Tongue (tissue), 2 donors: ENCODE measurements around the gene PRL. TPM values are rescaled to one million over a fixed set of nuclear protein-coding genes. Genes with fewer than 3 reads are reported as not detected.

ENCODE experiments used
- DNase-seq: peaks from one replicate; pipeline ENCODE4 v3.0.0-alpha.2; 2015
- total RNA-seq: library from RNA; depleted of rRNA; stranded (reverse); fragments of >200 nt; gene quantifications from one replicate; pipeline ENCODE4 v1.2.3, GENCODE V29; 2014

Gene PRL
- not detected for total RNA-seq

DNA sequence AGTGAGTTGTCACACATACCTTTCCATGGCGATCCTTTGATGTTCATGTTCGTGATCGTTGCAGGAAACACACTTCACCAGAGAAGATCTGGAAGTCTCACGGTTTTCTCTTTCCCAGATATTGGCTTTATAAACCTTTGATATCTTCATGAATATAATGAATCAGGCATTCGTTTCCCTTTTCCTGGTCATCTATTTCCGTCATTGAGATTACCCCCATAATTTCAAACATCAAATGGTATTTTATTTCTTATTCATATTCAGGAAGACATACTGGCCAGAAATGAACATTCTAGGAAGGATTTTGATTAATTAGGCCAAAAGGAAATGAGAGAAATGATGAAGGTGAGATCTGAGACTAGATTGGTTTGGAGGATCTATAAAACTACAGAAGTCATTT is at the start of gene PRL:
TSS of gene PRL (minus strand) at position 101 of the 400 bp plus-strand sequence. CDS start at position 47, 54 bp downstream.
- no peak for DNase-seq

DNA sequence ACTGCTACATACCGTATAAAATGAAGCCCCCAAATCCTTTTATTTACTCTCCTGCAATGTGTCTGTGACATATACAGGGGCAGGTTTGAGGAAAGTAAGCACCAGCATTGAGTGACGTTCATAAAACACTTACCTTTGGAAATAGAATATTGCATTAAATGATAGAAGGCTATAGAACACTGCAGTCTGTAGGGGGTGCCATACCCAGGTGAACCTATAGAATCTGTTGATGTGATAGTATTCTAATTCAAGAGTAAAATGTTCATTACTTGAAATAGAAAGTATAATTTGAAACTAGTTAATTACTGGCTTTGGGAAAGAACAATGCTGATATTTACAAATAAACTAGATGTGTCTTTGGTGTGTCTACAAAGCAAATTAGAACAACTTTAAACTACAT is 47.0 kb upstream of the PRL start:
- no peak for DNase-seq

DNA sequence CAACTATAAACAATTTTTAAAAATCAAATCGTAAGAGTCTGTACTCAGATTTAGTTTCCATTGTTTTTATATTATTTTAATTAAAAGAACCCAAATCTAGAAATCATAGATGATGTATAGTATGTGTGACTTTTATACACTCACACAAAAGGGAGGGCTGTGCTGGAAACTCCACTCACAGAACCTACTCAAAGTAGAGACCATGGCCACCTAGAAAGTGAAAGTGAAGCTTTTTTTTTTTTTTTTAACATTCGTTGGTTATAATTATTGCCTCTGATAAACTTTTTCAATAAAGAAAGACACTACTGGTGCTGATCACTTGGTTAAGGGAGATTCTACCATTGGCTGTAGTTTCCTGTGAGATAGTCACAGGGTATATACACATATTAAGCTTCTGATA is 37.9 kb upstream of the PRL start:
- DNase-seq: no peak

DNA sequence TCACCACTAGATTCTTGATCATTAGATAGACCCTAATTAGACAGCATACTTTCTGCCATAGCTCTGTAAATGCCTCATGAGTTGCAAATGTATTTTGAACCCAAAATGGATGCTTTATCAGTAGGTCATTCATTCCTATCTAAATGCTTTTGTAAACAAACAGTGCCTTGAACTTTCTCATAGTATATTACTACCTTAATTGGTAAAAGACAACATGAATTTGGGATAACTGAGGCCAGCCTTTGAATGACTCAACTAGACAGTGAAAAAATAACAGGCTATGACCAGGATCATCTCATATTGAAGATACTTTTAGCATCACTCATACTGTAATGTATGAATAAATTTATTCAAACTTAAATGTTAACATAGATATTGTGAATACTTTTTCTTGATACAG is 37.0 kb upstream of the PRL start:
- no peak for DNase-seq

DNA sequence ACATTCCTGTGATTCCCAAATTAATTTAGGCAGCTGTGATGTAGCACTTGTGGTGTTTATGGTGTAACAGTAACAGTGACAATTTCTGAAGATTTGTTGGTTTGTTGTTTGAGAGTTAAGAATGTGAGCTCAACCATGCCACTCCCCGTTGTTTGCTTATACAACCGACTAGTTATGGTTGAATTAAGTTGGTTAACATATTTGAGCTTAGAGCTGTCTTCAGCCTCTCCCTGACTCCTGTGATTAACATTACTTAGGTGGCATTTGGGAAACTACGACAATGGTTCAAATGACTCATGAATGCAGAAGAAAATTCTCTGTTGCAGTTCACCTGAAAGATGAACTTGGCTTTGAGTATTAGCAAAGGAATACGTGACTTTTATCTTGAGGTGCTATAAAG is 35.9 kb upstream of the PRL start:
- DNase-seq: no peak

DNA sequence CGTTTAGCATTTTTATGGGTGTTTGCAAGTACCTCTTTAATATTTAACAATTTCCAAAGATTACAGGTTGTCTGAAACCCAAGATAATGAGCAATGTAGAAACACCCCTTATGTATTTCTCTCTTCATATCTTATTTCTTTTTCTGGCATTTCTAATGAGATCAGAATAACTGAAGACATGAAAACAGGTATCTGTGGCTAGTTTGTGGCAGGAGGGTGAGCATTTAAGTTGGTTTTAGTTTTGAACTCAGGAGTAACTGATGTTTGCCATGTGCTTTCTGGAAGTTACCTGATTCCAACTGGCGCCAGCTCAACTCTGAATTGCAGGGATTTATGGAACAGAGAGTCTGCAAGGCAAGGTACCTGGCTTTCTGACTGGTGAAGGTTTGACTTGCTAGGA is 35.4 kb upstream of the PRL start:
- DNase-seq: no peak

DNA sequence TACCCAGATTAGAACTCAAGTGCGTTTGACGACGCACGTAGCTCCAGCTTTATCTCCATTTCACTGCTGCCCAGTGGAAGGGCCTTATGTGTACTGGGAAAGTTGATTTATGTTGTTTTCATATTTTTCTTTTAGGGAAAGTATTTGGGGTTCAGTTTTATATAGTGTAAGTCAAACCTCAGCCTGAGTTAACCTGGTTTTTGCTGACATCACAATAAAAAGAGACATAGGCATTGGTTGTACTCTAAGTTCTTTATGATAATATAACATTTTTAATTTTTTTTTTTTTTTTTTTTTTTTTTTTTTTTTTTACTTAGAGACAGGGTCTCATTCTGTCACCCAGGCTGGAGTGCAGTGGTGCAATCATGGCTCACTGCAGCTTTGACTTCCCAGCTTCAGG is 34.1 kb upstream of the PRL start:
- no peak for DNase-seq

DNA sequence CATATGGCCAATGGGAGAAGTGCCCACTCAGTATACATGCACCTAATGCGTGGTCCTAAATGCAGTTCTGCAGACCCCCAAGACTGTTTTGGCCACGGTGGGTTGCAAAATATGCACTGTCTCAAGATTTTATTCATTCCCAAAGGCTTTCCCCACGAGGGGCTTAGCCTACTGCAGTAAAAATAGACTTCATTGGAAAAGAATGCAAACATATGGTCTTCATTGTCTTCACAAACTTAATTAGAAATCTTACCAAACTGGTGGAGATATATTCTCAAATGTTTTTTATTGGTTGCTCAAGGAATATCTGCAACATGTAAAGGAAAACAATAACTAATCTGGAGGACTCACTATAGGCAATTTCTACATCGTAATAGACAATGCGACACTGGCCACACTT is 31.6 kb upstream of the PRL start:
- peak; percentile 31 for DNase-seq

DNA sequence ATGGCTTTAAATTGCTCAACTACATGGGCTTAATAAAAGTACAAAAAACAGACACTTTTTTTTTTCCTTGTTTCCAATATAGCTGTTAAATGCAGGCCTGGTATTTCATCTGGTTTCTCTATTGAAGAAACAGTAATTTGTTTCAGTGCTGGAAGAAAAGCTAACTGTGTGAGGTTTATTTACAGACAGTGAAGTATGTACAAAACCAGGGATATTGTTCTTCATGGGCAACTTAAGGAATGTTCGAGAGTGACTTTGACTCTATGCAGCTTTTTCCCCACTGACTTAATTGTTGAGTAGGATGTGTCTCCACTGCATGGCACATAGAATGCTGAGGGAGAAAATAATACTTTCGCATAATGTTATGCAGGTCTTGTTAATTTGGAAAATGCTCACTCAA is 31.0 kb upstream of the PRL start:
- peak; percentile 15 for DNase-seq

DNA sequence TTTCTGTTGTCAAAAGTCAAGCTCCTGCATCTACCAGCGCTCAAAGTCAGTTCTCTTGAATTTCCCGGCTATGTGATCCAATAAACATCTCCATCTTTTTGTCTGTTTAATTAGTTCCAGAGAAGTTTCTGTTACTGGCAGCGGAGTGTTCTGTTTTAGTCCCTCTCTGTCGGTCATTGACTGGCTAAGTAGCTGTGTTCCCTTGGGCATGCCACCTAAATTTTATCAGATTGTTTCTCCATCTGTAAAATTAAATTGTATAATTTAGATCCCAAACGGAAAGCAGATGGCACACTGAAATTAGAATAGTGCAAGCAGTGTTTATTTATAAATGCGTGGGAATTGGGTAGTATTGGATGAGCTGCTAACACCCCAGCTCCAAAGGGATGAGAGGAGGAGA is 29.7 kb upstream of the PRL start:
- peak; percentile 28 for DNase-seq

DNA sequence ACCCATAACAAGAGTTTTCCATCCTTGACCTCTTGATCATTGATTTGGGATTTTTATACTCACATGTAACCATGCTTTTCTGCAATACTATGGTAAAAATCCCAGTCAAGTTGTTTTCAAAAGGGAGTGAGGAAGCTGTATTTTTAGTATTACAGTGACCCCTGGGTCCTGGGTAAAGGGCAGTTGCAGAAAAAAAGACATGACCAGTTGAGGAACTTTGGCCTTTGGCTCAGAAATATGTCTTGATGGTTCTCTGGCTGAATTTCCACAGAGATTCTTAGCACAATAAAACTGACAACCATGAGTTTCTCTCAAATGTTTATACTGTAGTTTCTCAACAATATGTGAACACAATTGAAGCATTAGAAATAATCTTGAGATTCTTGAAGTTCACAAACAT is 28.6 kb upstream of the PRL start:
- DNase-seq: no peak

DNA sequence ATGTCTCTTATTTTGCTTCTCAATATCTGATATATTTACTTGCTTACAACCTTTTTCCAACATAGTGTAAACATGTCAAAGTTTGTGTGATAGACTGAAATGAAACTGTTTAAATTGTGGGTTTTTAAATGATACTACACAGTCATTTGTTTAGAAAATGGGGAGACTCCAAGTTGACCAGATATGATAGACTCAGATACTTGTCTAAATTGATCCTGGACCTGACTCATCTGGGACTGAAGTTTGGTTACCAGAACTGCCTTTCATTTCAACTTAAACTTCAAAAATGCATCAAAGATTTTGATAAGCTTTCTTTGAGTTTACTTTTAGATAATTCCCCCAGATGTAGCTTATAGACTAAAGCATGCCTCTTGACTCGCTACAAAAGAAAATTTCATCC is 27.0 kb upstream of the PRL start:
- DNase-seq: no peak

DNA sequence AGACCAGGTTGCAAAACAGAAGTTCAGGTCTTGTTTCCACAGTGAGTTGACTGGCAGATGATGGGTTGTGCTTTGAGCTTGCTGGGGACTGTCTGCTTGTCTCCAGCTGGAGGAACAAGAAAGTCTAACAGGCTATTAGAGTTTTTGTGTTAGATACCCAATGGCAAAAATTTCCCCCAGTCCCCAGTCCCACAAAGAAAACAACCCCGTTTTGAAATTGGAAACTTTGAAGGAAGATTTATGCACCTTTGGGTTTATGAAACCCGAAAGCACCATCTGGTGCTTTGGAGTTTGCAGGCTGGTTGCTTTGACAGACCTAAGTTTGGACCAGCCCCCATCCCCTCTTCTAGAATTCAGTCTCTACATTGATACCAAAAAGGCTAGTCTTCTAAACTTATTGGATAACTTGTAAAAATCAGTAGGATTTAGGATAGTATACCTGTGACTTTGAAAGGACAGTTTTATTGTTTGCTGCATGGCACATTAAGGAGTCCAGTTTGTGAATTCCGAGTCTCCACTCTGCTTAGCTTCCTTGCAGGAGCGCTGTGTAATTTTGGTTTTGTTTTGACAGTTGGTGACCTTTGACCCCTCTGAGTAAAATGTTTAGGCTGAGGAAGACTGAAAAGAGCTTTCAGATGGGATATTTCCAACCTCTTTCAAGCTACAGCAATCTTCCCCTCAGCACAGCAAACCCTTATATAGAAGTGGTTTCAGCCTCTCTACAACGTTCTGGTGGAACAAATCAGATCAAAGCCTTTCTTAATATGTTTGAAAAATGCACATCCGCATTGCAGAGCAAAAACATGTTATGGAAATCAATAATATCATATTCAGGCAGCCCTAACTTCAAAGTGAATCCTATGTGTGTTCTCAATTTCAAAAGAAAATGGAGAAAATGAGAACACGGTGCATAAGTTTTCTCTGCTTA is 25.5 kb upstream of the PRL start:
- peak; percentile 66 for DNase-seq

DNA sequence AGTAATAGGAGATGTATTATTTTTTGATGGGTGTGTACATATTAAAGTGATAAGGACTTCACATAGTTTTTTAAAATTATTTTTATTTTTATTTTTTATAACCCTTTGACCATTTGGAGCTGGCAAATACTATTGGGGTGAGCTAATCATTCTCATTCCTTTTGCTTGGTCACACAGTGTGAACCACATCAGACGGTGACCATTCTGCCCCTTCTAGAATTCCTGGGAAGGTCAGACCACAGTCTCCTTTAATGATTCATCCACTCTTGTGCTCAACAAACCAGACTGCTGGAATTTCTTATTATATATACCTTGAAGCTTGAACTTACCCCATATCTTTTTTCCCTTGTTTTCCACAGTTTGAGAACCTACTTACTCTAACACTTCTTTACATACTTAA is 23.9 kb upstream of the PRL start:
- no peak for DNase-seq

DNA sequence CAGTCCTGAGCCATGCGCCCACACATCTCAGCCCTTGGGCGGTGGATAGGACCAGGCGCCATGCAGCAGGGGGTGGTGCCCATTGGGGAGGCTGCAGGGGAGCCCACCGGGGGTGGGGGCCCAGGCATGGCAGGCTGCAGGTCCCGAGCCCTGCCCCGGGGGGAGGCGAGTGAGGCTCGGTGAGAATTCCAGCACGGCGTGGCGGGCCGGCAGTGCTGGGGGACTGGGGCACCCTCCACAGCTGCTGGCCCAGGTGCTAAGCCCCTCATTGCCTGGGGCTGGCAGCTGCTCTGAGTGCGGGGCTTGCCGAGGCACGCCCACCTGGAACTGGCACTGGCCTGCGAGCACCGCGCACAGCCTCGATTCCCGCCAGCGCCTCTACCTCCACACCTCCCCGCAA is 21.6 kb upstream of the PRL start:
- no peak for DNase-seq

DNA sequence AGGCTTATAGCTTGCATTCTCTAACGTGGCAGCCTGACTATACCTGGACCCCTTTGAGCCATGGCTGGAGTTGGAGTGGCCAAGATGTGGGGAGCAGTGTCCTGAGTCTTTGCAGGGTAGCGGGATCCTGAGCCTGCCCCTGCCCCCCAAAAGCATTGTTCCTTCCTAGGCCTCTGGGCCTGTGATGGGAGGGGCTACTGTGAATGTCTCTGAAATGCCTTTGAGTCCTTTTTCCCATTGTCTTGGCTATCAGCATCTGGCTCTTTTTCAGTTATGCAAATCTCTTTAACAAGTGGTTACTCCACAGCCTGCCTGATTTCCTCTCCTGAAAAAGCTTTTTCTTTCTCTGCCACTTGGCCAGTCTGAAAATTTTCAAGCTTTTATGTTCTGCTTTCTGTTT is 17.0 kb upstream of the PRL start:
- no peak for DNase-seq

DNA sequence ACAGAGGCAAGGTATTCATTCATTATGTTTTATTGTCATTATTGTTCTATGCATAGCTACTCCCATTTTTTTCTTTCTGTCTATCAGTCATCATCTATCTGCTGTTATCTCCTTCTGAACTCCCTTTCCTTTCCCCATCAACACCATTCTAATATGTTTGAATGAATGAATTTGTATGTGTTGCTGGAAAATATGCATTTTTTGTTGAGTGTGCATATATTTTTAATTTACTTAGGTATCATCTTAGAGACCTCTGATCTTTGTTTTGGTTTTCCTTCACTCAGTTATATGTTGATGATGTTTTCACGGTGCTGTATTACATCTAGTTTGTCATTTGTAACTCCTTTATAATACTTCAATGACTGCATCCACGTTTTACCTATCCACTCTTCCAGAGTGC is 12.1 kb upstream of the PRL start:
- DNase-seq: no peak

DNA sequence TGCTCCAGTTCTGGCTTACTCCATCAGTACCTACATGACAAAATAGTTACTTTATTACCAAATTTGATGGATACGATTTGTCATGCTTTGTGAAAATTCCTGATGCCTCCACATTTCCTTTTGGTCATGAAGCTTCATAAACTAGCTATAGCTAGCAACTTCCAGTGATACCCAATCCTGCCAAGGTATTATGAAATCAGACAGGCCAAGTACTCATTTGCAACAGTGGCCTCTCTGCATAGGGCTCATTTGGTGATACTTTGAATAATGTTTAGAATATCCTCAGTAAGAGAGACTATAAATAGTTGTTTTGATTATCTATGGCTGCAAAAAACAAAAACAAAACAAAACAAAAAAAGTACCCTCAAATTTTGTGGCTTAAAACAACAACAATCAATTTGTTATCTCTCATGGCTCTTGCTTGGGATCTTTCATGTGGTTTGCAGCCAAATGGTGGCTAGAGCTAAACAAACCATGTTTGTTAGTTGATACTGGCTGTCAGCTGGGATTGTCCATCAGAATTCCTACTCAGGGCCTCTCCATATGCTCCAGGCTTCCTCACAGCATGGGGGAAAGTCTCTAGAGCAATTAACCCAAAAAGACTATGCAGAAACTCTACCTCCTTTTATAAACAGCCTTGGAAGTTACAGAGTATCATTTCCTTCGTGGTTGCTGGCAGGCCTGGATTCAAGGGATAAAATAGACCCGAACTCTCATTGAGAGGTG is 10.1 kb upstream of the PRL start:
- peak; percentile 53 for DNase-seq

DNA sequence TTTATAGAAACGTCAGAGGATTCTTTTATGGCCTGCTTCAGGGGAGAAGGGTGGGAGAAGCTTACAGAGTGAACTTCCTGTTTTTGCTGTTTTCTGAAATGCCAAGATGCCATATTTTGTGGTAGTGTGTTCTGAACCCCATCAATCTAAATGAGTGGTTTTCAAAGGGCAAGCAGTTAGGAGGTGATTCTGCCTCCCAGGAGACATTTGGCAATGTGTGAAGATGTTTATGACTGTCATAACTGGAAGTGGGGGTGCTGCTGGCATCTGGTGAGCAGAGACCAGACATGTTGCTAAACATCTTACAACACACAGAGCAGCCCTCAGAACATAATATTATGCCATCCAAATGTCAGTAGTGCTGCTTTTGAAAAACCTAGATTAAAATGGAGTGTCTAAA is 6.0 kb upstream of the PRL start:
- DNase-seq: no peak

DNA sequence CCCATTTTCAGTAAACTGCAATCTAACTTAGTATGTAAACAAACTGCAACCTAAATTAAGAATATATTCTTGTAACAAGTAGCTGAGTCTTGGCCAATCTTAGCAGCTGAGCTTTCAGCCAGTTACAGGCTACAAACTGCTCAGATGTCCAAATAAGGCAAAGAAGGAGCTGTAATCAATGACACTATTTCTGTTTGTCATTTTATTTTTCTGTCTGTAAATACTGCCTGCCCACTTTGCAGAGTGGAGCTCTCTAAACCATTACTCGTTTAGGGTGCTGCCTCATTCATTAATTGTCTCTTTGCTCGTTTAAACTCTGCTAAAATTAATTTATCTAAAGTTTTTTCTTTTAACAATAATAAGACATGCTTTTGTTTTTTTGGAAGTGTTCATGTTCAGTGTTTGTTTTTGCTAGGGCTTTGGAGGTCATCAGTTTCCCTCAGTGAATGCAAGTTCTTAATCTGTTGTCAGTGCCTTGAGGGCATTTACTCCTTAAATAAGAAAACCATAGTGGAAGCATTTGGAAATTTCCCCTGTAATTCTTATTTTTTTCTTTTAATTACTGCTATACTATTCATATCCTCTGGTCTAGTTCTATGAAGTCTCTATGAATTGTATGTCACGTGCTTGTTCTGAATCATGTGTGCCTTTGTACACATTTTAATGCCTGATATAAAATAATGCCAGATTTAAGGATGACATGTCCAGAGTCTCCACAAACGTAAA is 3.6 kb upstream of the PRL start:
- no peak for DNase-seq

DNA sequence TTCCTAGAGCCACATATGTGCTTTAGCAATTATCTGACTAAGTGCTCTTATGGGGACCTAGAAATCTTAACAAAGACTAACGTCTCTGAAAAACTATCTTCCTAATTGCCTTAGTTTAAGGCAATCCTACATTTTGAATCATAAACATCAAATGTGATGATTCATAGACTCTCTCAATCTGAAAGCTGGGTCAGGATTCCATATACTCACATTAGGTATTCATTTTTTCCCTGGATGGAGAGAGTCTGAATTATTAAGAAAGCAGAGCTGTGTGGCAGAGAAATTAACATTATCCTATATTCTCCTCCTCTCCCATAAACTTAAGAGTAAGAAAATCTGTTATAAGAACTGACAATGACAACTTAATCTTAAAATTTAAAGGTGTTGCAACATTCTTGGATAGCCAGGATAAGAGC is 1.6 kb upstream of the PRL start:
- no peak for DNase-seq

DNA sequence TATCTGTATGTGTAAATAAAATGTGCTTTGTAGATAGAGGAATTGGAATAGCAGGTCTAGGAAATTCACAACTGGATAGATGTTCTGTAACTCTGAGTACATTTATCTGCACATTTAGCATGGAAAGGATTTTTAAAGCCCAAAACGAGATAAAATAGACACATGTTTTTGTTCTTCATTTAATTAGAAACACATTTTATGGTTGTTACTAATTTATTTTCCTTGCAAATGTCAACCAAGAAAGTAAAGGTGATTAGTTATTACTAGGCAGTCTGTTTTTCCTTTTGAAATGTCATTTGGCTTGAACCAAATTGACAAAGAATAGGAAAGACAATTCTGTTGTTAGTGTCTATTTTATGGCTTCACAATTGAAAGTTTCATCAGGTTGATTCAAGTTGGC is 769 bp downstream of the PRL start:
- DNase-seq: no peak

DNA sequence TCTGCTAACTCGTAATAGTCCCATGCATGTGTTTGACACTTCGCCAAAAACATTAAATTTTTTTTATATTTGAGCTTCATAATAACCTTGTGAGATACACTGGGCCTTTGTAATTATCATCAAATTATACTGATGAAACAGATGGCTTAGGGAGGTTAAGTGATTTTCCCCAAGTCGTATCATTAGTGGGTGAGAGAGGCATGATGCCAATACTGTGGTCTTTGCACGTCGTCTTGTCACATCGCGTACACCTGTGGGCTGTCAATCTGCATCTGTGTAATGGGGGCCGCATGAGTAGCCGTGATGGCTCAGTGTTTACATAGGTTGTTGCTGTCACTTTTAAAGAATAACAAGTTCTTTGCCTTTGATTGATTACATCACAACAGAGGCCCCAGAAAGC is 1.7 kb downstream of the PRL start:
- peak; percentile 46 for DNase-seq
